ENCODE results near the gene MATN4.

MATN4 gene

GRCh38 chr20:45283551-45284057, 24.5 kb downstream of the MATN4 start:
- Histone ChIP-seq H2AFZ (ENCODE audit: low read depth) (no peak overlapping the region), H4K20me1 (ENCODE audit: insufficient read depth) (no peaks in the 10 kb centered on the region), H3K27me3 (ENCODE audit: insufficient read depth, low read depth) (no peaks in the 10 kb centered on the region), H3K4me1 (ENCODE audit: low read depth, poor library complexity, severe bottlenecking) (no peaks in the 10 kb centered on the region), H3K9ac (no peak overlapping the region), H3K27ac (no peak overlapping the region), H3K36me3 (ENCODE audit: insufficient read depth) (no peaks in the 10 kb centered on the region), H3K4me2 (no peak overlapping the region), H3K79me2 (ENCODE audit: insufficient read depth, low read depth) (no peaks in the 10 kb centered on the region), H3K4me3 (IDR thresholded peaks at IDR 0.05; ENCODE audit: insufficient read depth, low read depth, low read length) (no peak overlapping the region)
- no peak for TF ChIP-seq CTCF (conservative IDR thresholded peaks at IDR 0.05; ENCODE audit: low read depth, low read length)

GRCh38 chr20:45282700-45283550, 25.2 kb downstream of the MATN4 start:
- Histone ChIP-seq H2AFZ (ENCODE audit: low read depth) (no peak overlapping the region), H3K36me3 (ENCODE audit: insufficient read depth) (no peaks in the 10 kb centered on the region), H3K4me3 (IDR thresholded peaks at IDR 0.05; ENCODE audit: insufficient read depth, low read depth, low read length) (no peak overlapping the region), H3K27ac (no peak overlapping the region), H3K4me1 (ENCODE audit: low read depth, poor library complexity, severe bottlenecking) (no peaks in the 10 kb centered on the region), H3K4me2 (no peak overlapping the region), H3K79me2 (ENCODE audit: insufficient read depth, low read depth) (no peaks in the 10 kb centered on the region), H3K9ac (no peak overlapping the region), H3K27me3 (ENCODE audit: insufficient read depth, low read depth) (no peaks in the 10 kb centered on the region), H4K20me1 (ENCODE audit: insufficient read depth) (no peaks in the 10 kb centered on the region)
- TF ChIP-seq CTCF (conservative IDR thresholded peaks at IDR 0.05; ENCODE audit: low read depth, low read length), result no peak

- H3K79me2 ChIP-seq (ENCODE audit: insufficient read depth, low read depth), result no peaks in the 10 kb centered on the region
- no peak overlapping the region for H3K27ac ChIP-seq
- H3K4me2 ChIP-seq, result no peak overlapping the region
- H3K4me3 ChIP-seq (IDR thresholded peaks at IDR 0.05; ENCODE audit: insufficient read depth, low read depth, low read length), result no peak overlapping the region
- H2AFZ ChIP-seq (ENCODE audit: low read depth), result no peak overlapping the region
- no peaks in the 10 kb centered on the region for H3K27me3 ChIP-seq (ENCODE audit: insufficient read depth, low read depth)
- TF ChIP-seq CTCF (conservative IDR thresholded peaks at IDR 0.05; ENCODE audit: low read depth, low read length), result no peak
- no peaks in the 10 kb centered on the region for H4K20me1 ChIP-seq (ENCODE audit: insufficient read depth)
- H3K9ac ChIP-seq, result no peak overlapping the region
- no peaks in the 10 kb centered on the region for H3K36me3 ChIP-seq (ENCODE audit: insufficient read depth)
- H3K4me1 ChIP-seq (ENCODE audit: low read depth, poor library complexity, severe bottlenecking), result no peaks in the 10 kb centered on the region
Measured at GRCh38 chr20:45279992-45280391, 28.1 kb downstream of the MATN4 start.

GRCh38 chr20:45275338-45275737, 32.8 kb downstream of the MATN4 start:
- no peak overlapping the region for H3K27ac ChIP-seq
- no peak overlapping the region for H3K4me3 ChIP-seq (IDR thresholded peaks at IDR 0.05; ENCODE audit: insufficient read depth, low read depth, low read length)
- no peaks in the 10 kb centered on the region for H3K36me3 ChIP-seq (ENCODE audit: insufficient read depth)
- no peak overlapping the region for H2AFZ ChIP-seq (ENCODE audit: low read depth)
- no peaks in the 10 kb centered on the region for H4K20me1 ChIP-seq (ENCODE audit: insufficient read depth)
- no peak for TF ChIP-seq CTCF (conservative IDR thresholded peaks at IDR 0.05; ENCODE audit: low read depth, low read length)
- H3K27me3 ChIP-seq (ENCODE audit: insufficient read depth, low read depth), result no peaks in the 10 kb centered on the region
- no peaks in the 10 kb centered on the region for H3K79me2 ChIP-seq (ENCODE audit: insufficient read depth, low read depth)
- no peaks in the 10 kb centered on the region for H3K4me1 ChIP-seq (ENCODE audit: low read depth, poor library complexity, severe bottlenecking)
- H3K4me2 ChIP-seq, result no peak overlapping the region
- H3K9ac ChIP-seq, result no peak overlapping the region

Data from KMS-11 (cell line).